ENCODE data around the gene BANP.
A peak's percentile ranks its signal among the peaks of the same experiment; 100 is the strongest.

BANP gene

GRCh38 chr16:87948735-87949070 is 2.5 kb upstream of the BANP start:
- no peak for DNase-seq (ENCODE audit: low read depth)
- no peak overlapping the region for H3K4me3 ChIP-seq (ENCODE audit: control insufficient read depth, low read depth, low read length)
- TF ChIP-seq CTCF (IDR thresholded peaks at IDR 0.05; ENCODE audit: control insufficient read depth, insufficient read depth, low read depth, low read length, missing control alignments): no peak

GRCh38 chr16:87949071-87949744 is 2.0 kb upstream of the BANP start:
- no peak for TF ChIP-seq CTCF (IDR thresholded peaks at IDR 0.05; ENCODE audit: control insufficient read depth, insufficient read depth, low read depth, low read length, missing control alignments)
- H3K4me3 ChIP-seq (ENCODE audit: control insufficient read depth, low read depth, low read length): no peak overlapping the region
- no peak for DNase-seq (ENCODE audit: low read depth)

- H3K4me3 ChIP-seq (ENCODE audit: control insufficient read depth, low read depth, low read length): peak overlapping the region; percentile 80
- TF ChIP-seq CTCF (IDR thresholded peaks at IDR 0.05; ENCODE audit: control insufficient read depth, insufficient read depth, low read depth, low read length, missing control alignments): peak; percentile 31
- DNase-seq (ENCODE audit: low read depth): no peak
Measured at GRCh38 chr16:87951552-87952538, 611 bp downstream of the BANP start.

GRCh38 chr16:87952751-87953150 is 1.5 kb downstream of the BANP start:
- no peak for DNase-seq (ENCODE audit: low read depth)
- H3K4me3 ChIP-seq (ENCODE audit: control insufficient read depth, low read depth, low read length): no peak overlapping the region
- TF ChIP-seq CTCF (IDR thresholded peaks at IDR 0.05; ENCODE audit: control insufficient read depth, insufficient read depth, low read depth, low read length, missing control alignments): no peak

GRCh38 chr16:87953308-87954215 is 2.3 kb downstream of the BANP start:
- no peak overlapping the region for H3K4me3 ChIP-seq (ENCODE audit: control insufficient read depth, low read depth, low read length)
- TF ChIP-seq CTCF (IDR thresholded peaks at IDR 0.05; ENCODE audit: control insufficient read depth, insufficient read depth, low read depth, low read length, missing control alignments): no peak
- no peak for DNase-seq (ENCODE audit: low read depth)

GRCh38 chr16:87954361-87954760 is 3.1 kb downstream of the BANP start:
- no peak overlapping the region for H3K4me3 ChIP-seq (ENCODE audit: control insufficient read depth, low read depth, low read length)
- TF ChIP-seq CTCF (IDR thresholded peaks at IDR 0.05; ENCODE audit: control insufficient read depth, insufficient read depth, low read depth, low read length, missing control alignments): no peak
- DNase-seq (ENCODE audit: low read depth): no peak
